GM12878 (cell line): ENCODE data around the gene ZNF496. TPM values are rescaled to one million over a fixed set of nuclear protein-coding genes. Genes with fewer than 3 reads are reported as not detected.

ENCODE experiments used
- ATAC-seq: fragments of 200-7000 bp; cut with Tn5 transposase; 3 replicates; pipeline ENCODE4 v1.9.1; 2020; ENCODE audit warnings: mild to moderate bottlenecking, moderate library complexity
- BruUV-seq: library from RNA; stranded (reverse); fragments of 400-500 nt; replicated peaks from 2 replicates; lab custom pipeline; 2021; lab: Mats Ljungman, UMichigan
- CTCF ChIA-PET: fragments of 300-600 bp; sonication (Branson Sonifier 250); formaldehyde crosslinking; extraction: SDS; loops from one replicate; lab custom pipeline; 2021; ENCODE audit warnings: inconsistent platforms; lab: Yijun Ruan, JAX
- POLR2A ChIA-PET: fragments of 350-600 bp; formaldehyde crosslinking; extraction: SDS; loops from one replicate; lab custom pipeline; 2021; ENCODE audit warnings: inconsistent platforms; lab: Charles Lee
- RAD21 ChIA-PET: fragments of 300-600 bp; sonication (Branson Sonifier 250); formaldehyde crosslinking; loops from one replicate; lab custom pipeline; 2023; ENCODE audit warnings: antibody characterized with exemption; ENCODE audit not compliant: unreplicated experiment; lab: Charles Lee
- SMC1A ChIA-PET: fragments of 300-600 bp; sonication (Branson Sonifier 250); formaldehyde crosslinking; loops from one replicate; lab custom pipeline; 2023; ENCODE audit not compliant: unreplicated experiment, uncharacterized antibody; lab: Charles Lee
- DNase-seq: peaks from one replicate; pipeline ENCODE4 v3.0.0-alpha.2; 2011; ENCODE audit warnings: low read depth, low spot score
- FAIRE-seq: peaks from 3 replicates; lab custom pipeline; 2011; peaks lifted over from hg19 to GRCh38; lab: Jason Lieb, UNC
- H2AFZ ChIP-seq: 2 replicates; pipeline ENCODE4 v1.6.0; 2011; ENCODE audit warnings: low read depth, low read length, control low read depth; ENCODE audit not compliant: control insufficient read depth
- H3K27ac ChIP-seq: 2 replicates; pipeline ENCODE4 v1.5.1; 2011; ENCODE audit warnings: control low read depth; ENCODE audit not compliant: control insufficient read depth, insufficient read depth
- H3K27me3 ChIP-seq, 2 experiments: replicated peaks in 1 of 2; 2 replicates each; pipeline versions ENCODE4 v1.6.0 to v1.6.1; 2011; ENCODE audit warnings: low read length in 1 of 2; ENCODE audit not compliant: control insufficient read depth in 2 of 2, insufficient read depth in 2 of 2
- H3K36me3 ChIP-seq, 2 experiments: 2 replicates each; pipeline ENCODE4 v1.5.1; 2011; ENCODE audit warnings: low read length in 1 of 2; ENCODE audit not compliant: control insufficient read depth in 2 of 2, insufficient read depth in 2 of 2
- H3K4me1 ChIP-seq: 2 replicates; pipeline ENCODE4 v1.6.1; 2011; ENCODE audit warnings: mild to moderate bottlenecking, low read length, moderate library complexity, mixed read lengths; ENCODE audit not compliant: control insufficient read depth, insufficient read depth
- H3K4me2 ChIP-seq: 2 replicates; pipeline ENCODE4 v1.6.0; 2011; ENCODE audit warnings: control low read depth; ENCODE audit not compliant: control insufficient read depth, insufficient read depth
- H3K4me3 ChIP-seq: fragments of 200-600 bp; sonication (generic); 2 replicates; pipeline ENCODE4 v1.5.1; 2016
- H3K79me2 ChIP-seq: 2 replicates; pipeline ENCODE4 v1.6.0; 2011; ENCODE audit warnings: low read length; ENCODE audit not compliant: control insufficient read depth, insufficient read depth
- H3K9ac ChIP-seq: 2 replicates; pipeline ENCODE4 v1.8.0; 2011; ENCODE audit warnings: low read length, control low read depth, mixed read lengths; ENCODE audit not compliant: control insufficient read depth, insufficient read depth
- H3K9me3 ChIP-seq: replicated peaks from 3 replicates; pipeline ENCODE4 v1.5.1; 2011; ENCODE audit warnings: mild to moderate bottlenecking, low read length; ENCODE audit not compliant: control insufficient read depth, insufficient read depth
- H4K20me1 ChIP-seq: 2 replicates; pipeline ENCODE4 v1.6.0; 2011; ENCODE audit not compliant: control insufficient read depth, insufficient read depth
- BACH1 ChIP-seq: fragments of 450-650 bp; IDR thresholded peaks from 2 replicates; pipeline ENCODE4 v1.6.1; 2017; ENCODE audit warnings: mild to moderate bottlenecking, borderline replicate concordance
- CBFB ChIP-seq: IDR thresholded peaks from 2 replicates; pipeline ENCODE4 v1.6.1; 2016; ENCODE audit warnings: antibody characterized with exemption, low read depth
- CHD4 ChIP-seq: fragments of 200-600 bp; sonication (generic); IDR thresholded peaks from 2 replicates; pipeline ENCODE4 v1.6.1; 2016; ENCODE audit warnings: mild to moderate bottlenecking
- DPF2 ChIP-seq: fragments of 450-650 bp; IDR thresholded peaks from 2 replicates; pipeline ENCODE4 v1.6.1; 2017; ENCODE audit warnings: mild to moderate bottlenecking
- HDAC2 ChIP-seq: fragments of 200-600 bp; sonication (generic); IDR thresholded peaks from 2 replicates; pipeline ENCODE4 v1.6.1; 2017
- RBBP5 ChIP-seq: fragments of 200-600 bp; sonication (generic); conservative IDR thresholded peaks from 2 replicates; pipeline ENCODE4 v1.6.1; 2016
- SIN3A ChIP-seq: IDR thresholded peaks from 2 replicates; pipeline ENCODE4 v1.6.1; 2012; ENCODE audit warnings: low read depth, low read length, improper control_type of control experiment
- ZNF217 ChIP-seq: fragments of 450-650 bp; IDR thresholded peaks from 2 replicates; pipeline ENCODE4 v1.6.1; 2017; ENCODE audit warnings: antibody characterized with exemption, mild to moderate bottlenecking
- WGBS: methylation state at CpG from one replicate; pipeline ENCODE4 v1.1.6; 2016; ENCODE audit warnings: low lambda C conversion rate; ENCODE audit not compliant: insufficient replicate concordance, insufficient coverage; ENCODE audit errors: missing lambda C conversion rate; 5-methylcytosine and 5-hydroxymethylcytosine counted together
- in situ Hi-C: fragments of 300-500 bp; cut with MboI; formaldehyde crosslinking; loops from 9 replicates; pipeline ENCODE4 v1.14.3; 2018; ENCODE audit warnings: mixed read lengths
- intact Hi-C: fragments of 100-400 bp; cut with micrococcal nuclease; formaldehyde crosslinking; loops from one replicate; pipeline ENCODE4 v1.14.2; 2022; ENCODE audit not compliant: unreplicated experiment
- polyA plus RNA-seq, 11 experiments: library from polyadenylated mRNA; depleted of rRNA in 4 of 11; unstranded in 6 of 11; stranded (reverse) in 5 of 11; fragments of >200 nt; fragmentation: Nextera tagmentation in 4 of 11; fragmentation: Illumina TruSeq in 1 of 11; extraction: Ambion mirVana in 4 of 11; extraction: Trizol in 1 of 11; gene quantifications; 1 replicate in 1 of 11; 2 replicates in 10 of 11; pipeline versions ENCODE4 v1.2.1 to v1.2.3, GENCODE V29; 2011 to 2016; ENCODE audit warnings: inconsistent platforms in 2 of 11, missing spikeins in 2 of 11, low read depth in 1 of 11
- total RNA-seq, 4 experiments: library from RNA; depleted of rRNA in 3 of 4; stranded (reverse); fragments of >200 nt in 3 of 4; fragmentation: Illumina TruSeq in 1 of 4; extraction: Trizol in 1 of 4; gene quantifications; 2 replicates each; pipeline versions ENCODE4 v1.2.1 to v1.2.3, GENCODE V29; 2013 to 2021
- TF ChIP-seq, protein P1 (sequence below): IDR thresholded peaks from 2 replicates; pipeline ENCODE4 v1.6.1; 2011; ENCODE audit warnings: low read depth, mild to moderate bottlenecking, low read length, moderate library complexity, borderline replicate concordance; ENCODE audit errors: extremely low read depth
- TF ChIP-seq, protein P2 (sequence below): fragments of 450-650 bp; IDR thresholded peaks from 2 replicates; pipeline ENCODE4 v1.6.1; 2017; ENCODE audit warnings: mild to moderate bottlenecking, low read depth, inconsistent platforms; ENCODE audit not compliant: poor library complexity, severe bottlenecking

Gene ZNF496
- total and polyA plus RNA-seq, 10 of the 15 experiments (the other 5 are each of a cell fraction or from before 2014, with no cell fraction given): 1.6 to 26.4 (median 12.5) TPM

DNA sequence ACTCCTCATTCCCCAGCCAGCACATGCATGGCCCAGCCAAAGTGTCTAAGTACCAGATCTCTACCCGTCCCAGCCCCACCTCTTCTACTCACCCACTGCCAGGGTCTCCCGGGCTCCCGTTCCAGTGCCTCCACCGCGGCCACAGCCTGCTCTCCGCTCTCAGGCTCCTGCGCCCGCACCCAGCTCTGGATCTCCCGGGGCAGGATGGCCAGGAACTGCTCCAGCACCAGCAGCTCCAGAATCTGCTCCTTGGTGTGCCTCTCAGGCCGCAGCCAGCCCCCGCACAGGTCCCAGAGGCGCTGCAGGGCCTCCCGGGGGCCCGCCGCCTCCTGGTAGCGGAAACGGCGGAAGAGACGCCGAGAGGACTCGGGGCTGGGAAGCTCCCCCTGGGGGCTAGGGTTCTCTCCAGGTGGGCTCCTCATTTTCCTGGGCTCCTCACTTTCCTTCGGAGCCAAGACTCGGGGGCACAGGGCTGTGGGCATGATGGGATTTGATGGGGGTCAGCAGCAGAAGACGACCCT lies 2.5 kb downstream of the ZNF496 start:
- CTCF ChIA-PET: interaction anchor here (1.0 kb wide), 1 partner anchor 10 kb away, joined by 5 read pairs; no protein-coding TSS in a partner anchor
- RAD21 ChIA-PET: no interaction called here
- POLR2A ChIA-PET: no interaction called here

More for the DNA sequence above, 2.5 kb downstream of the ZNF496 start:
- 98% methylated on average over 23 of the region's 24 CpGs for WGBS
- DNase-seq (no peak), ATAC-seq (no peak), FAIRE-seq (no peak)
- Histone ChIP-seq H3K79me2 (peaks cover 19% of the 10 kb centered on the region), H3K4me2 (no peak overlapping the region), H3K4me3 (no peak overlapping the region), H3K27ac (no peak overlapping the region), H2AFZ (no peak overlapping the region), H3K9me3 (no peaks in the 10 kb centered on the region), H3K27me3 (no peaks in the 10 kb centered on the region), H4K20me1 (no peaks in the 10 kb centered on the region), H3K4me1 (peaks cover 20% of the 10 kb centered on the region), H3K9ac (no peak overlapping the region), H3K36me3 (peaks cover 6 to 13% of the 10 kb centered on the region in 2 experiments; a peak in 3 of 4 replicates)
- SMC1A ChIA-PET: interaction anchor here (0.8 to 1.9 kb wide), 3 partner anchors 31 to 157 kb away, joined by 3 to 7 read pairs (median 3); no protein-coding TSS in a partner anchor
- TF ChIP-seq DPF2 (no peak), CHD4 (no peak), HDAC2 (no peak), CBFB (no peak), SIN3A (no peak), ZNF217 (no peak), RBBP5 (no peak), BACH1 (no peak)
- TF ChIP-seq, protein P1, sequence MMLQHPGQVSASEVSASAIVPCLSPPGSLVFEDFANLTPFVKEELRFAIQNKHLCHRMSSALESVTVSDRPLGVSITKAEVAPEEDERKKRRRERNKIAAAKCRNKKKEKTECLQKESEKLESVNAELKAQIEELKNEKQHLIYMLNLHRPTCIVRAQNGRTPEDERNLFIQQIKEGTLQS: no peak
- TF ChIP-seq, protein P2, sequence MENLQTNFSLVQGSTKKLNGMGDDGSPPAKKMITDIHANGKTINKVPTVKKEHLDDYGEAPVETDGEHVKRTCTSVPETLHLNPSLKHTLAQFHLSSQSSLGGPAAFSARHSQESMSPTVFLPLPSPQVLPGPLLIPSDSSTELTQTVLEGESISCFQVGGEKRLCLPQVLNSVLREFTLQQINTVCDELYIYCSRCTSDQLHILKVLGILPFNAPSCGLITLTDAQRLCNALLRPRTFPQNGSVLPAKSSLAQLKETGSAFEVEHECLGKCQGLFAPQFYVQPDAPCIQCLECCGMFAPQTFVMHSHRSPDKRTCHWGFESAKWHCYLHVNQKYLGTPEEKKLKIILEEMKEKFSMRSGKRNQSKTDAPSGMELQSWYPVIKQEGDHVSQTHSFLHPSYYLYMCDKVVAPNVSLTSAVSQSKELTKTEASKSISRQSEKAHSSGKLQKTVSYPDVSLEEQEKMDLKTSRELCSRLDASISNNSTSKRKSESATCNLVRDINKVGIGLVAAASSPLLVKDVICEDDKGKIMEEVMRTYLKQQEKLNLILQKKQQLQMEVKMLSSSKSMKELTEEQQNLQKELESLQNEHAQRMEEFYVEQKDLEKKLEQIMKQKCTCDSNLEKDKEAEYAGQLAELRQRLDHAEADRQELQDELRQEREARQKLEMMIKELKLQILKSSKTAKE: no peak
- intact Hi-C loops (no loop called here), in situ Hi-C loops (no loop called here)
- TSS peak; percentile 27 for BruUV-seq
